HepG2 (cell line): ENCODE results near the gene HEXD. TPM values are rescaled to one million over a fixed set of nuclear protein-coding genes. Genes with fewer than 3 reads are reported as not detected.

Experiments used
- ATAC-seq: fragments of 200-7000 bp; cut with Tn5 transposase; 3 replicates; pipeline ENCODE4 v1.9.1; 2020; ENCODE audit warnings: mild to moderate bottlenecking, moderate library complexity
- BruUV-seq: library from RNA; stranded (reverse); fragments of 400-500 nt; replicated peaks from 2 replicates; lab custom pipeline; 2021; lab: Mats Ljungman, UMichigan
- CTCF ChIA-PET: fragments of 300-600 bp; formaldehyde crosslinking; extraction: SDS; loops from one replicate; lab custom pipeline; 2021; ENCODE audit warnings: low total read pairs, inconsistent platforms, low intra/inter-chr PET ratio; lab: Yijun Ruan, JAX
- POLR2A ChIA-PET: fragments of 350-600 bp; sonication (Branson Sonifier 250); formaldehyde crosslinking; loops from one replicate; lab custom pipeline; 2020; ENCODE audit warnings: antibody characterized with exemption, inconsistent platforms; lab: Yijun Ruan, JAX
- DNase-seq: peaks from one replicate; pipeline ENCODE4 v3.0.0-alpha.2; 2015; ENCODE audit warnings: low spot score
- FAIRE-seq: peaks from 3 replicates; lab custom pipeline; 2011; peaks lifted over from hg19 to GRCh38; lab: Jason Lieb, UNC
- H2AFZ ChIP-seq: one replicate; pipeline ENCODE4 v1.6.1; 2011; ENCODE audit warnings: low read length, inconsistent platforms
- H3K27ac ChIP-seq: fragments of 300-600 bp; 3 replicates; pipeline ENCODE4 v1.8.0; 2011; ENCODE audit warnings: mixed run types, mild to moderate bottlenecking, mixed read lengths, low read length, inconsistent platforms; ENCODE audit not compliant: insufficient read depth; ENCODE audit errors: extremely low read length
- H3K27me3 ChIP-seq, 2 experiments: fragments of 200-600 bp in 1 of 2; 2 replicates in 1 of 2; 3 replicates in 1 of 2; pipeline versions ENCODE4 v1.6.0 to v1.8.0; 2011; ENCODE audit warnings: low read length in 2 of 2, mild to moderate bottlenecking in 2 of 2, moderate library complexity in 2 of 2, inconsistent platforms in 1 of 2; ENCODE audit not compliant: insufficient read depth in 2 of 2, control insufficient read depth in 1 of 2
- H3K36me3 ChIP-seq, 2 experiments: fragments of 200-600 bp in 1 of 2; replicated peaks in 1 of 2; 2 replicates in 1 of 2; 3 replicates in 1 of 2; pipeline versions ENCODE4 v1.5.1 to v1.8.0; 2011; ENCODE audit warnings: low read length in 2 of 2, inconsistent platforms in 1 of 2; ENCODE audit not compliant: insufficient read depth in 2 of 2, control insufficient read depth in 1 of 2
- H3K4me1 ChIP-seq: 2 replicates; pipeline ENCODE4 v1.5.1; 2012; ENCODE audit warnings: low read length, inconsistent platforms; ENCODE audit not compliant: insufficient read depth
- H3K4me2 ChIP-seq: 2 replicates; pipeline ENCODE4 v1.6.0; 2011; ENCODE audit warnings: low read depth, low read length, inconsistent platforms
- H3K4me3 ChIP-seq, 3 experiments: fragments of 200-600 bp in 1 of 3; sonication (generic), shearing (Covaris generic) in 1 of 3; replicated peaks in 1 of 3; 2 replicates each; pipeline ENCODE4 v1.5.1; 2011 to 2016; ENCODE audit warnings: low read length in 3 of 3, inconsistent platforms in 2 of 3, low read depth in 2 of 3, mild to moderate bottlenecking in 2 of 3, control low read depth in 1 of 3, mixed read lengths in 1 of 3; ENCODE audit not compliant: insufficient read depth in 1 of 3
- H3K79me2 ChIP-seq: one replicate; pipeline ENCODE4 v1.6.1; 2011; ENCODE audit warnings: low read length, inconsistent platforms; ENCODE audit not compliant: insufficient read depth
- H3K9ac ChIP-seq: 2 replicates; pipeline ENCODE4 v1.6.0; 2011; ENCODE audit warnings: mild to moderate bottlenecking, low read depth, low read length, inconsistent platforms; ENCODE audit not compliant: insufficient read depth
- H3K9me3 ChIP-seq: 2 replicates; pipeline ENCODE4 v1.5.1; 2012; ENCODE audit warnings: mild to moderate bottlenecking, low read length
- H4K20me1 ChIP-seq: 2 replicates; pipeline ENCODE4 v1.6.0; 2011; ENCODE audit warnings: inconsistent platforms, mild to moderate bottlenecking, low read length, moderate library complexity; ENCODE audit not compliant: insufficient read depth
- NAIF1 ChIP-seq: sonication (generic); formaldehyde crosslinking; IDR thresholded peaks from 2 replicates; pipeline ENCODE4 v1.5.0; 2020; ENCODE audit warnings: mild to moderate bottlenecking, missing genetic modification reagents, borderline replicate concordance
- NR2F6 ChIP-seq, 2 experiments: IDR thresholded peaks; 2 replicates each; pipeline ENCODE4 v1.6.1; 2016; ENCODE audit warnings: antibody characterized with exemption in 1 of 2, mild to moderate bottlenecking in 1 of 2
- PAWR ChIP-seq: sonication (generic); formaldehyde crosslinking; IDR thresholded peaks from 2 replicates; pipeline ENCODE4 v1.4.0; 2020; ENCODE audit warnings: missing genetic modification reagents, mild to moderate bottlenecking, borderline replicate concordance
- WGBS: methylation state at CpG from one replicate; pipeline ENCODE4 v1.1.6; 2017; ENCODE audit warnings: low lambda C conversion rate; 5-methylcytosine and 5-hydroxymethylcytosine counted together
- in situ Hi-C: cut with HindIII; loops from 2 replicates; pipeline ENCODE4 v1.10.0; 2017; ENCODE audit warnings: low pct_unique_long_range_greater_than_20kb; ENCODE audit not compliant: extremely low pct_ligation_motif_present
- intact Hi-C: fragments of 100-400 bp; cut with micrococcal nuclease; formaldehyde crosslinking; loops from one replicate; pipeline ENCODE4 v1.10.0; 2022; ENCODE audit not compliant: unreplicated experiment
- polyA plus RNA-seq, 8 experiments: library from polyadenylated mRNA; depleted of rRNA in 3 of 8; stranded (reverse) in 7 of 8; unstranded in 1 of 8; fragments of >200 nt; fragmentation: Illumina TruSeq in 4 of 8; extraction: Trizol in 4 of 8; gene quantifications; 2 replicates each; pipeline versions ENCODE4 v1.2.1 to v1.2.3, GENCODE V29; 2011 to 2016; ENCODE audit warnings: low read depth in 4 of 8, missing spikeins in 1 of 8, mixed read lengths in 1 of 8; ENCODE audit not compliant: insufficient read depth in 1 of 8
- total RNA-seq, 5 experiments: library from RNA; depleted of rRNA; stranded (reverse); fragments of >200 nt; fragmentation: Illumina TruSeq; extraction: Trizol; gene quantifications; 2 replicates each; pipeline ENCODE4 v1.2.3, GENCODE V29; 2016; ENCODE audit warnings: low read depth in 1 of 5
- TF ChIP-seq, protein P1 (sequence below): IDR thresholded peaks from 2 replicates; pipeline ENCODE4 v1.6.1; 2016; ENCODE audit warnings: low read depth, control low read depth
- TF ChIP-seq, protein P2 (sequence below): sonication (generic); formaldehyde crosslinking; IDR thresholded peaks from 2 replicates; pipeline ENCODE4 v1.4.0; 2020; ENCODE audit warnings: missing genetic modification reagents
- TF ChIP-seq, protein P3 (sequence below): IDR thresholded peaks from 2 replicates; pipeline ENCODE4 v1.6.1; 2012; ENCODE audit warnings: inconsistent platforms
- TF ChIP-seq, protein P4 (sequence below): sonication (generic); formaldehyde crosslinking; IDR thresholded peaks from 2 replicates; pipeline ENCODE4 v1.4.0; 2020; ENCODE audit warnings: mild to moderate bottlenecking, missing genetic modification reagents

HEXD gene
- total and polyA plus RNA-seq, 2 of the 13 experiments (the other 11 are each of a cell fraction or from before 2014, with no cell fraction given) = 22.3 to 41.8 TPM

DNA sequence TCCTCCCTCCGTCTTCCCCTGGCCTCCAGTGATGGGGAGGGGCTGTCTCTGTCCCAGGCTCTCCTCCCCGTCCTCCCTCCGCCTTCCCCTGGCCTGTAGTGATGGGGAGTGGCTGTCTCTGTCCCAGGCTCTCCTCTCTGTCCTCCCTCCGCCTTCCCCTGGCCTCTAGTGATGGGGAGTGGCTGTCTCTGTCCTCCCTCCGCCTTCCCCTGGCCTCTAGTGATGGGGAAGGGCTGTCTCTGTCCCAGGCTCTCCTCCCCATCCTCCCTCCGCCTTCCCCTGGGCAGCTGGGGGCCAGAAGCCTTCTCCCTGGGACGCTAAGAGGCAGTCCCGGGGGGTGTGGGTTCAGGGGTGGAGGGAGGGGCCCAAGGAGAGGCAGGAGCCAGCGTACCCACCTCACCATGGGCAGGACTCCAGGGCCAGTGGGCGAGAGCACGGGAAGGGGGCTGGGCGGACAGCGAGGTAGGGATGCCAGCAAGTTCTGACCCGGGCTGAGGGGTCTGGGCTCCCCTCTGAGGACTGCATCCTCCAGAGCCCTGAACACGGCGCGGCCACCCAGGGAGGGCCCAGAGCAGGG is 31.8 kb upstream of the HEXD start:
- peaks cover 38% of the 10 kb centered on the region for H3K4me1 ChIP-seq
- TF ChIP-seq, protein P1, sequence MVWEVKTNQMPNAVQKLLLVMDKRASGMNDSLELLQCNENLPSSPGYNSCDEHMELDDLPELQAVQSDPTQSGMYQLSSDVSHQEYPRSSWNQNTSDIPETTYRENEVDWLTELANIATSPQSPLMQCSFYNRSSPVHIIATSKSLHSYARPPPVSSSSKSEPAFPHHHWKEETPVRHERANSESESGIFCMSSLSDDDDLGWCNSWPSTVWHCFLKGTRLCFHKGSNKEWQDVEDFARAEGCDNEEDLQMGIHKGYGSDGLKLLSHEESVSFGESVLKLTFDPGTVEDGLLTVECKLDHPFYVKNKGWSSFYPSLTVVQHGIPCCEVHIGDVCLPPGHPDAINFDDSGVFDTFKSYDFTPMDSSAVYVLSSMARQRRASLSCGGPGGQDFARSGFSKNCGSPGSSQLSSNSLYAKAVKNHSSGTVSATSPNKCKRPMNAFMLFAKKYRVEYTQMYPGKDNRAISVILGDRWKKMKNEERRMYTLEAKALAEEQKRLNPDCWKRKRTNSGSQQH (CRISPR knock-in tag) = no peak
- TF ChIP-seq, protein P2, sequence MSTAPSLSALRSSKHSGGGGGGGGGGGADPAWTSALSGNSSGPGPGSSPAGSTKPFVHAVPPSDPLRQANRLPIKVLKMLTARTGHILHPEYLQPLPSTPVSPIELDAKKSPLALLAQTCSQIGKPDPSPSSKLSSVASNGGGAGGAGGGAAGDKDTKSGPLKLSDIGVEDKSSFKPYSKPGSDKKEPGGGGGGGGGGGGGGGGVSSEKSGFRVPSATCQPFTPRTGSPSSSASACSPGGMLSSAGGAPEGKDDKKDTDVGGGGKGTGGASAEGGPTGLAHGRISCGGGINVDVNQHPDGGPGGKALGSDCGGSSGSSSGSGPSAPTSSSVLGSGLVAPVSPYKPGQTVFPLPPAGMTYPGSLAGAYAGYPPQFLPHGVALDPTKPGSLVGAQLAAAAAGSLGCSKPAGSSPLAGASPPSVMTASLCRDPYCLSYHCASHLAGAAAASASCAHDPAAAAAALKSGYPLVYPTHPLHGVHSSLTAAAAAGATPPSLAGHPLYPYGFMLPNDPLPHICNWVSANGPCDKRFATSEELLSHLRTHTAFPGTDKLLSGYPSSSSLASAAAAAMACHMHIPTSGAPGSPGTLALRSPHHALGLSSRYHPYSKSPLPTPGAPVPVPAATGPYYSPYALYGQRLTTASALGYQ (CRISPR knock-in tag) = no peak
- TF ChIP-seq PAWR (CRISPR knock-in tag) (no peak), NR2F6 (IDR thresholded peaks at IDR 0.05) (no peak), NR2F6 (CRISPR knock-in tag; IDR thresholded peaks at IDR 0.05) (no peak), NAIF1 (no peak)
- TF ChIP-seq, protein P3, sequence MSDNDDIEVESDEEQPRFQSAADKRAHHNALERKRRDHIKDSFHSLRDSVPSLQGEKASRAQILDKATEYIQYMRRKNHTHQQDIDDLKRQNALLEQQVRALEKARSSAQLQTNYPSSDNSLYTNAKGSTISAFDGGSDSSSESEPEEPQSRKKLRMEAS = no peak
- TF ChIP-seq, protein P4, sequence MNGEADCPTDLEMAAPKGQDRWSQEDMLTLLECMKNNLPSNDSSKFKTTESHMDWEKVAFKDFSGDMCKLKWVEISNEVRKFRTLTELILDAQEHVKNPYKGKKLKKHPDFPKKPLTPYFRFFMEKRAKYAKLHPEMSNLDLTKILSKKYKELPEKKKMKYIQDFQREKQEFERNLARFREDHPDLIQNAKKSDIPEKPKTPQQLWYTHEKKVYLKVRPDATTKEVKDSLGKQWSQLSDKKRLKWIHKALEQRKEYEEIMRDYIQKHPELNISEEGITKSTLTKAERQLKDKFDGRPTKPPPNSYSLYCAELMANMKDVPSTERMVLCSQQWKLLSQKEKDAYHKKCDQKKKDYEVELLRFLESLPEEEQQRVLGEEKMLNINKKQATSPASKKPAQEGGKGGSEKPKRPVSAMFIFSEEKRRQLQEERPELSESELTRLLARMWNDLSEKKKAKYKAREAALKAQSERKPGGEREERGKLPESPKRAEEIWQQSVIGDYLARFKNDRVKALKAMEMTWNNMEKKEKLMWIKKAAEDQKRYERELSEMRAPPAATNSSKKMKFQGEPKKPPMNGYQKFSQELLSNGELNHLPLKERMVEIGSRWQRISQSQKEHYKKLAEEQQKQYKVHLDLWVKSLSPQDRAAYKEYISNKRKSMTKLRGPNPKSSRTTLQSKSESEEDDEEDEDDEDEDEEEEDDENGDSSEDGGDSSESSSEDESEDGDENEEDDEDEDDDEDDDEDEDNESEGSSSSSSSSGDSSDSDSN (CRISPR knock-in tag) = no peak
- intact Hi-C loops (loop anchor here (5.0 kb wide), 1 partner anchor 34 kb away; no protein-coding TSS in a partner anchor), in situ Hi-C loops (loop anchor here (5.0 kb wide), 1 partner anchor 34 kb away; no protein-coding TSS in a partner anchor)
- H3K27ac ChIP-seq = no peak overlapping the region
- H3K9me3 ChIP-seq = no peaks in the 10 kb centered on the region
- ChIA-PET CTCF (no interaction called here), POLR2A (no interaction called here)
- H3K27me3 ChIP-seq = peaks cover 8 to 31% of the 10 kb centered on the region in 2 experiments; a peak in 3 of 5 replicates
- no TSS peak for BruUV-seq
- no peak overlapping the region for H3K4me2 ChIP-seq
- H3K79me2 ChIP-seq = no peaks in the 10 kb centered on the region
- H3K36me3 ChIP-seq = no peaks in the 10 kb centered on the region
- H3K9ac ChIP-seq = no peak overlapping the region
- FAIRE-seq (no peak), ATAC-seq (no peak), DNase-seq (no peak)
- no peak overlapping the region for H3K4me3 ChIP-seq
- no peak overlapping the region for H2AFZ ChIP-seq
- H4K20me1 ChIP-seq = no peaks in the 10 kb centered on the region
- 48% methylated on average over 14 of the region's 17 CpGs for WGBS
